ENCODE measurements around the gene ABAT. TPM values are rescaled to one million over a fixed set of nuclear protein-coding genes. Genes with fewer than 3 reads are reported as not detected.

The ABAT gene
- total and polyA plus RNA-seq, 7 donors = 0.55 to 1.7 (median 0.79) TPM

DNA sequence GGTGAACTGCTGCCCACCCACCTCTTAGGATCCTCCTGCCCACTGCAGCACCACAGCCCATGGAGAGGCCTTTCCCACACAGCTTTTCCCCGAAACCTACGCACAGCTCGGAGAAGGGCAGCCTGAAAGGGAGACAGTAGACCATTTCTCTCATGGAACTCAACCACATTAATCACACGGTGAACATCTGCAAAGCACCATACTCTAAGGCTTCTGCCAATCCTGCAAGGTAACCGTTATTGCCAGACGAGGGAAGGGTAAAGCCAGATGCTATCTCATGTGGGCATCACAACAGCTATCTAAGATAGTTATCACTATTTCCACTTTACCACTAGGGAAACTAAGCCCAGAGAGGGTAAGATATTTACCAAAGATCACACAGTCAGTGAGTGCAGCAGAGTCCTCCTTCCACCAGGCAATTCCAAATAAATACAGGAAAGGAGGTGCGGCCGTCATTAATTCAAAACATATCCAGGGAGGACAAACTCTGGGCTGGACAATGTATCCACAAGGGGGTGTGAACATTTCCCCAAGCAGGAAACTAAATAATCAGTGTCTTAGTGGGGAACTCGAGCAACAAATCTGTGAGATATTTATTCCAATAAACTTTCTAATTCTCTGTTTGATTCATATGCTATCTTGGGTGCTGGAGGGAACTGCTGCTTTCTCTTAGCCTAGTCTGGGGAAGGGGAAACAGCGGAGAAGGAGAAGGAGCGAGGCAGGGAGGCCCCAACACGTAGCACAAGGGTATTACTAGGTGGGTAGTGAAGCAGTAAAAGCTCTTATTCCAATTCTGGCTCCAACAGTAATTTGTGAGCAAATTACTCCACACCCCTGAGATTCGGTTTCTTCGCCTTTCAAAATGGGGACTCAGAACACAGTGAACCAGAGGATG is 122.3 kb downstream of the ABAT start:
- Histone ChIP-seq H3K36me3 (ENCODE audit: insufficient read depth in 1 of 2, low read depth in 1 of 2) (peaks cover 2 to 16% of the 10 kb centered on the region in 2 donors), H3K27me3 (ENCODE audit: insufficient read depth in 3 of 3, low read length in 2 of 3) (no peaks in the 10 kb centered on the region), H3K4me1 (peaks cover 22% of the 10 kb centered on the region), H3K4me3 (peak overlapping the region; percentile 100), H3K9me3 (no peaks in the 10 kb centered on the region), H3K27ac (peak overlapping the region; percentile 93)
- WGBS, 3 donors = 39 to 43% (median 43%) methylated on average over 14 of the region's 14 CpGs
- ATAC-seq (peak in 1 of 4 donors; percentile 0), DNase-seq (no peak)
- intact Hi-C loops (cut with DNase I) = loop anchor here (5.0 to 10.0 kb wide), 7 partner anchors 71 to 1946 kb away; partner anchors contain the start of genes ABAT (in 1 of the 2), CARHSP1 (in 1 of the 2), LITAFD (in 1 of the 2) and NUBP1 (in 1 of the 2)
- TF ChIP-seq, protein P1, sequence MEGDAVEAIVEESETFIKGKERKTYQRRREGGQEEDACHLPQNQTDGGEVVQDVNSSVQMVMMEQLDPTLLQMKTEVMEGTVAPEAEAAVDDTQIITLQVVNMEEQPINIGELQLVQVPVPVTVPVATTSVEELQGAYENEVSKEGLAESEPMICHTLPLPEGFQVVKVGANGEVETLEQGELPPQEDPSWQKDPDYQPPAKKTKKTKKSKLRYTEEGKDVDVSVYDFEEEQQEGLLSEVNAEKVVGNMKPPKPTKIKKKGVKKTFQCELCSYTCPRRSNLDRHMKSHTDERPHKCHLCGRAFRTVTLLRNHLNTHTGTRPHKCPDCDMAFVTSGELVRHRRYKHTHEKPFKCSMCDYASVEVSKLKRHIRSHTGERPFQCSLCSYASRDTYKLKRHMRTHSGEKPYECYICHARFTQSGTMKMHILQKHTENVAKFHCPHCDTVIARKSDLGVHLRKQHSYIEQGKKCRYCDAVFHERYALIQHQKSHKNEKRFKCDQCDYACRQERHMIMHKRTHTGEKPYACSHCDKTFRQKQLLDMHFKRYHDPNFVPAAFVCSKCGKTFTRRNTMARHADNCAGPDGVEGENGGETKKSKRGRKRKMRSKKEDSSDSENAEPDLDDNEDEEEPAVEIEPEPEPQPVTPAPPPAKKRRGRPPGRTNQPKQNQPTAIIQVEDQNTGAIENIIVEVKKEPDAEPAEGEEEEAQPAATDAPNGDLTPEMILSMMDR (IDR thresholded peaks at IDR 0.05) = no peak

DNA sequence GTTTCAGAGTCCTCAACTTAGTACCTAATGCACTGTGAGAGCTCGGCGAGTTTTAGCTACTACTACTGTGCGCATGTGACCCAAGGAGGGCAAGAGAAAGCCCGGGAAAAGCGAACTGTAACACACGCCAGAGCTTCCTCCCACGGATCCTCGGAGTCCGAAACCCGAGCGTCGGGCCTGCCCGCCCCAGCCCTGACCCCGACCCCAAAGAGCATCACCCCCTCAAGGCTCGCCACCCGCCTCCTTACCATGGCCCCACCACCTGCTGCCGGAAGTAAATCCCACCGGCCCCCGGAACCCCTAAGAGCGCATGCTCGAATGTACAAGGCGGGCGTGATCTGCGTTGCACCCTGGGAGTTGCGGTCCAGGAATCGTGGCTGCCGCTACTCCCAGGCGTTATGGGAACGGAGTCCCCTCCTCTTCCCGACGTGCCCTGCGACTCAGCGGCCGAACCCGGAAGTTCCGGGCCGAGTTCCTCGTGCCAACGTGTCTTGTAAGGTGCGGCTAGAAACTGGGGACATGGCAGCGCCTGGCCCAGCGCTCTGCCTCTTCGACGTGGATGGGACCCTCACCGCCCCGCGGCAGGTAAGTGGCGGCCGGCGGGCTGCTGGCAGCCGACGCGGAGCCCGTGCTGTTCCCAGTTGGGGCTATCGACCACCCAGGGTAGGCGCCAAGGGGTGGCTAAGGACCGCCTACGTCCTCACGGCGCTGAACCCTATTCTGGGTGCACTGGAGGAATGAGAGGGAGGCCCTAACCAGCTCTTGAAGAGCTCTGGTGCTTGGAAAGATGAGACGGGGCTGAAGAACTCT is 123.2 kb downstream of the ABAT start, which contains the start of the genes PMM2 and TMEM186:
Gene PMM2 (plus strand): TSS at position 476 of the 810 bp plus-strand sequence. CDS start 44 bp downstream, at position 520.
Gene TMEM186 (minus strand): TSS at position 276 of the 810 bp plus-strand sequence. CDS start 25 bp downstream, at position 251.
- intact Hi-C loops (cut with DNase I) = loop anchor here (5.0 to 10.0 kb wide), 7 partner anchors 70 to 1945 kb away; partner anchors contain the start of genes ABAT (in 1 of the 2), CARHSP1 (in 1 of the 2), LITAFD (in 1 of the 2) and NUBP1 (in 1 of the 2)
- Histone ChIP-seq H3K27ac (peak within 1 kb of the TSS; percentile 93), H3K36me3 (ENCODE audit: insufficient read depth in 1 of 2, low read depth in 1 of 2) (peaks cover 8 to 25% of the 10 kb centered on the region in 2 donors), H3K4me3 (peak within 1 kb of the TSS; percentile 100), H3K4me1 (peaks cover 22% of the 10 kb centered on the region), H3K27me3 (ENCODE audit: insufficient read depth in 3 of 3, low read length in 2 of 3) (no peaks in the 10 kb centered on the region), H3K9me3 (no peaks in the 10 kb centered on the region)
- 0 to 1% (median 0%) methylated on average over 57 to 61 of the region's 61 CpGs for WGBS, 3 donors
- DNase-seq (peak; percentile 96 to 98), ATAC-seq (peak; percentile 98 to 100 (median 99))
- TF ChIP-seq, protein P1 (IDR thresholded peaks at IDR 0.05) = no peak

DNA sequence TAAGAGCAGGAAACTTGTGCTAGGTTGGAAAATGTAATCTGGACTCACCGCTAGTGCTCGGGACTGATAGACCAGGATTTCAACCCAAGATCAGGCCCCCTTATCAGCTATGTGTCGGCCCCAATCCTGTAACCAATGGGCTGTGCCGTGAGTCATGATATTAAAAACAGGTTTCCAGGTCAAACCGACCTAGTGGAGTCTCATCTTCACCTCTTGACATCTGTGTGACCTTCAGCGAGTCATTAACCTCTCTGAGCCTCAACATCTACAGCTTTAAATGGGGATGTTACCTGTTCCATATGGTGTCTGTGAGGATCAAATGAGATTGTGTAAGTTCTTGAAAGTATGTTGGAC is 123.7 kb downstream of the ABAT start:
- intact Hi-C loops (cut with DNase I) = loop anchor here (5.0 to 10.0 kb wide), 7 partner anchors 69 to 1944 kb away; partner anchors contain the start of genes ABAT (in 1 of the 2), CARHSP1 (in 1 of the 2), LITAFD (in 1 of the 2) and NUBP1 (in 1 of the 2)
- peak overlapping the region; percentile 100 for H3K4me3 ChIP-seq
- ATAC-seq = peak; percentile 7 to 24 (median 8)

More for the DNA sequence above, 123.7 kb downstream of the ABAT start:
- Histone ChIP-seq H3K36me3 (ENCODE audit: insufficient read depth in 1 of 2, low read depth in 1 of 2) (peaks cover 9 to 31% of the 10 kb centered on the region in 2 donors), H3K27me3 (ENCODE audit: insufficient read depth in 3 of 3, low read length in 2 of 3) (no peaks in the 10 kb centered on the region), H3K9me3 (no peaks in the 10 kb centered on the region), H3K27ac (peak overlapping the region; percentile 93), H3K4me1 (peaks cover 22% of the 10 kb centered on the region)
- WGBS, 3 donors = 1% methylated on average over 6 of the region's 6 CpGs
- TF ChIP-seq, protein P1 (IDR thresholded peaks at IDR 0.05) = no peak
- DNase-seq = no peak
